HG03442 (cell line): ENCODE measurements around the gene PVALEF.

Experiments used
- ATAC-seq: cut with Tn5 transposase; IDR thresholded peaks from one replicate; pipeline ENCODE4 v1.9.1; 2021; ENCODE audit warnings: mild to moderate bottlenecking, moderate library complexity; ENCODE audit not compliant: unreplicated experiment

PVALEF gene

DNA sequence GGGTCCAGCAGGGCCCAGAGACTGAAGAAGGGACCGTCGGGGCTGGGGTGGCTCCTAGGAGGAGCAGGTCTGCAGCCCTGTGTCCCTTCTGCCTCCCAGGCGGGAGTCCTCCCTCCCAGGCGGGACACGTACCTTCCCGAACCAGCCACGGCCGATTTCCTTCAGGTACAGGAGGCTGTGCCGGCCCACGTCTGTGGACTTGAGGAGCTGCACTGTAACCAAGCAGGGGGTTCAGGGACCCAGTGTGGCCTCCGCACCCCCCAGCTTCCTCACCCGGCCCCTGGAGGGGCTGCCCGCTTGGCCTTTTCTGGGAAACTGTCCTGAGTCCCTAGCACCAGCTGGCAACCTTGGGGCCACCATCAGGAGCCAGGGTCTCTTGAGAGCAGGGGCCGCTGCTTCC, 37.0 kb upstream of the PVALEF start:
- no peak for ATAC-seq

DNA sequence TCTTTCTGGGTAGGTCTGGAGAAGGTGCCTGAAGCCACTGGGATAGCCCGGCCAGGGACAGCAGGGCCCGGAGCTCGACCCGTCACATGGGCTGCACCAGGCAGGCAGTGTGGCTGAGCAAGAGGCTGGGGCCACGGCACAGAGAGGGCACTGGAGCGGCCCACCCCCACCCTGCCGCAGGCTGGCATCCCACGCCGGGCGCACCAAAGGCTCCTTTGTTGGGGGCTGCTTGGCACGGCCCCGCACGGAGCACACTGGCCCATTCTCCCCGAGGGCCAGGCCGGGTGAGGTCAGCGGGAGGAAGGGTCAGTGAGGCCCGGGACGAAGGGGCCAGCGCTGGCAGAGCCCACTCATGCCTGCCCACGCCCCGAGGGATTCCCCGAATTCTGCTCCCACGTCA, 36.5 kb upstream of the PVALEF start:
- ATAC-seq, result no peak

DNA sequence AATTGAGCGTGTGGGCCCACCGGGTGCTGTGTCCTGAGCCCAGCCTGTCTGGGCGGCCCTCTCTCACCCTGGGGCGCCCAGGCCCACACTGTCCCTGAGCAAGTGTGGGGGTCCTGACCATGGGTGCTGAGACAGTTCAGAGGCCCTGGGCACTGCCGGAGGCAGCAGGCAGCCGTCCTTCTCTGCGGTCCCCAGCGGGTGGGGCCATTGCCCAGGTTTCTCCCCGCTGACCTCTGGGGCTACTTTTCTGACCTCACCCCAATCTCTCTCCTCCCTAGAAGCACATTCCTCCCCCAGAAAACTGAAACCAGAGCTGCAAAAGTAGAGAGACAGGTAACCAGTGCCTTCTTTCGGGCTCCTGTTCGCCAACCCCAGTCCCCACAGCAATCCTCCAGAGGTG, 36.0 kb upstream of the PVALEF start:
- no peak for ATAC-seq

DNA sequence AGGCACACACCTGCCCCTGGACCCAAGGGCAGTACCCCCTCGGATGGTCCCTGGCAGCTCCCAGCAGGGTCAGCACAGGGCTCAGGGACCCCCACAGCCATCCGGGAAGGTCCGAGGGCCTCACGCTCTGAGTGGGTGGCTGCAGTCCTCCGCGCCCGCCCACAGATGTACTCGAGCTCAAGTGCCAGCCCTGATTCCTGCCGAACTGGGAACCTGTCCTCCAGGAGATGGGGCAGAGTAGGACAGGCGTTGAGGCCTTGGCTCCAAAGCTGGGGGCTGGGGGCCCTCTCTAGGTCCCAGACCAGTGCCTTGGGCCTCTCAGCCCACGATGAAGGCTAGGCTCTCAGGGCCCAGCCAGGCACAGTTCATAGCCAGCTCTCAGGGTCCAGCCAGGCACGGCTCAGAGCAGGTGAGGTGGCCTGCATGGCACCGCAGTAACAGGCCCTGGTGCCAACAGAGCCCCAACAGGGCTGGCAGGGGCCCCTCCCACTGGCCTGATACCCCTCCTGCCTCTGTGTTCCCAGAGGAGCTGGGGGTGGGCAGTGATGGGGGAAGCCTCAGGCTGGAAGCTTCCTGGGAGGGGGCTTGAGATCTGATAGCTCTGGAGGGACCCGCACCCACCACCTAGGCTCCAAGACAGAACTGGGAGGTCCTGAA, 35.5 kb upstream of the PVALEF start:
- ATAC-seq, result no peak

DNA sequence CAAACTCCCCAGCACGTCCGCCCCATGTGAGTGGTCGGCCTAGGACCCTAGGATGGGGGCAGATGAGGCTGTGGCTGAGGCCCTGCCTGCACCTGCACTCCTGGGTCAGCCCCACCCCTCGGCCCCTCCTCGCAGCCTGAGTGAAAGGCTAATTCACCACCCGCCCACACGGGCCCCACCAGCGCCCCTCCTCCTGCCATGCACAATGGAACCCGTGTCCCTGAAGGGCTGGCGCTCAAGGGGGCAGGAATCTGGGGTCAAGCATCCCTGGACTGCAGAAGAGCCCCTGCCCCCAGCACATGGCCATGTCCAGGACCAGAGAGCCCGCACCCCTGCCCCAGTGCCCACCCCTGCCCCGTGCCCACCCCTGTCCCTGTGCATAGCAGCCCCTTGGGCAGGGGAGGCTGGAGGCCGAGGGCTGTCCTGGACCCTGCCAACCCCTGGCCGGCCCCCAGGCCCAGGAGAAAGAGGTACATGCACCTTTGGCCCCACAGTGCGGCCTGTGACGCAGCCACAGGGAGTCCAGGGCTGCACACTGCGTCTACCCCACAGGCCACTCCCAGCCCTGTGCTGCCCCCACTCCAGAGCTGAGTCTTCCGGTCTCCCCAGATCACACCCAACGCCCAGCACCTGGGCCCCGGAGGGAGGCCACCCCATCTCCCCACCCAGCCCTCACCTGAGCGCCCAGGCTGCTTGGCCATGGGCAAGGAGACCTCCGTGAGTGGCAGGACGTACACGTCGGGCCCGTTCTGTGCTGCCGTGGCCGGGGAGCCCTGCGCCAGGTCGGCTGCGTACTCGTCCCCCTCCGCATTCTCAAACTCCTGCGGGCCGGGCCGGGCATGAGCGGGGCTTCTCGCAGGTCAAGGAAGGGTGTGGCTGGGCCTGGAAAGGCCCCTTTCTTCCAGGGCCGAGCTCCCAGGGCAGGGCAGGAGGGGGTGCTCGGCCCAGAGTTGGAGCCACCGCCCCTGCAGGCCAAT, 34.6 kb upstream of the PVALEF start:
- ATAC-seq, result no peak

DNA sequence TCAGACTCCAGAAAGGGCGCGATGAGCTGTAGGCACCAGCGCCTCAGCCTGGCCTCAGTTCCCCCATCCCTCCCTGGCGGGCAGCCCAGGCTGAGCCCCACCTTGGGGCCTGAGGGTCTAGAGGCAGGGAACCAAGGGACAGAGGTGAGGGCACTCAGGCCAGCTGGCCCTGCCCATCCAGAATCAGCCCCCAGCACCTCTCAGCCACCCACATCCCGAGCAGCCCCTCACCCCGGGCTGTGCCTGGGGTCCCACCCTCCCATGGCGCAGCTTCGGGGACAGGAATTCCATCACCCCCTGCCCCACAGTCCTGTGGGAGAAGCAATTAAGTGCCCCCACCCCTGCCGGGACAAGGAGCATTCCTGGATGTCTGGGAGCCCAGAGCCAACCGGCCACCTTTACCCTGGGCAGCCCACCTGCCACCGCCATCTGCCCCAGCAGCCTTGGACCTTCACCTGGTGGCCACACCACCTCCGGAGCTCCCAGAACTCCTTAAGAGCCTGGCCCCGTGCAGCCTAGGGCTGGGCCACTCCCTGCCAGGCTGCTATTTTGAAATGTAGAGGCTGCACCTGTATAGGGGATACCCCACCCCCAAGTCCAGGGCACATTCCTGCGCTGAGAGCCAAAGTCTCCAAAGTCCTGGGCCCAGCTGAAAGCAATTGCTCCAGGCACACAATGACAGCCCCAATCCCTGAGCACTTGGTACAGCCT, 33.7 kb upstream of the PVALEF start:
- no peak for ATAC-seq

DNA sequence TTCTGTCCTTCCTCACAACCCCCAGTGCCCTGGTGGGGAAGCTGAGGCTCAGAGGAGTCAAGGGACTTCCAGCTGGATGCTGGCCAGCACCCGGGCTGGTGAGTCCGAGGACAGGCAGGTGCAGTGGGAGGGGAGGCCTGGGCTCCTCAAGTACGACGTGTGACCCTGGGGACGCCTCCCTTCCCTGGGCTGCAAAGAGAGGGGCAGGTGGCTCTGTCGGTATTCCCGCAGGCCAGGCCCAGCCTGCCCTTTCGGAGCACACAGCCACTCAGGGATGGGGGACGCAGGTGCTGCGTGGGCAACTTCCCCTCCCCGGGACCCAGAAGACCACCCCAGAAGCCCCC, 33.1 kb upstream of the PVALEF start:
- no peak for ATAC-seq

DNA sequence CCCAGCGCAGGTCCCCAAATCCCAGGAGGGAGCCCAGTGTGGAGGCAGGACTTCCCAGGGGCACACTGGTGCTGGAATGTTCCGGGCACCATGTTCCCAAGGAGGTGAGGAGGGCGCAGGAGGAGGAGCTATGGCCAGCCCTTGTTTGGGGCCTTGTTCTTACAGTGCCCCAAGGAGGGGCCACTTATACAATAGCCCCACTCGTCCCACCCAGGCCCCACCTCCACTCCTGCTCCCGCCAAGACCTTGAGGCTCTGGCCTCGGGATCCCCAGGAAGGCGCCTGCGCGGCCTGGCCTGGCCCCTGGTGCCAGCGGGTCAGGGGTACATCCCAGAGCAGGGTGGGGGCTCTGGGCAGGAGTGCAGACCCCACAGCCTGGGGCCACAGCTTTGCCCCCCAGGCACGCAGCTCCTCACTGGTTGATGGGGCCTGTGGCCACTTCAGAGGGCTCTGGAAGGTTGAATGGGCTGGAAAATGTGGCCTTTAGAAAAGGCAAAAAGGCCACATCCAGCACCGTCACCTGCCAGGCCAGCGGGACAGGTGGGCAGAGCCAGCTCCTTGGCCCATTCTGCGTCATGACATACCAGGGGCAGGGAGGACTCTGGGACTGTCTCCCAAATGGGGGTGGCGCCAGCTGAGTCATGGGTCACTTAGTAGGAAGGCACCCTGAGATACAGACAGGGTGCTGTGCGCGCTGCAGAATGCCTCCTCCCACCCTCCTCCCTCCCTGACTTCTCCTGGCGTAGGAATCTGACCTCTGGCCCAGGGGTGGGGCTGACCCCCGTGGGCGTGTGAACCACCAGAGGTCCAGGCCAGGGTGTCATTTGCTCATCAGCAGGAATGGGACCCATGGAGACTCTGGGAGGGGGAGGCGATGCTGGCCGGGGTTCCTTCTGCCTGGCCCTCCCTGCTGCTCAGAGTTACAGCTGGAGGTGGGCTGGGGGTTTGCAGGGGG, 32.3 kb upstream of the PVALEF start:
- no peak for ATAC-seq

DNA sequence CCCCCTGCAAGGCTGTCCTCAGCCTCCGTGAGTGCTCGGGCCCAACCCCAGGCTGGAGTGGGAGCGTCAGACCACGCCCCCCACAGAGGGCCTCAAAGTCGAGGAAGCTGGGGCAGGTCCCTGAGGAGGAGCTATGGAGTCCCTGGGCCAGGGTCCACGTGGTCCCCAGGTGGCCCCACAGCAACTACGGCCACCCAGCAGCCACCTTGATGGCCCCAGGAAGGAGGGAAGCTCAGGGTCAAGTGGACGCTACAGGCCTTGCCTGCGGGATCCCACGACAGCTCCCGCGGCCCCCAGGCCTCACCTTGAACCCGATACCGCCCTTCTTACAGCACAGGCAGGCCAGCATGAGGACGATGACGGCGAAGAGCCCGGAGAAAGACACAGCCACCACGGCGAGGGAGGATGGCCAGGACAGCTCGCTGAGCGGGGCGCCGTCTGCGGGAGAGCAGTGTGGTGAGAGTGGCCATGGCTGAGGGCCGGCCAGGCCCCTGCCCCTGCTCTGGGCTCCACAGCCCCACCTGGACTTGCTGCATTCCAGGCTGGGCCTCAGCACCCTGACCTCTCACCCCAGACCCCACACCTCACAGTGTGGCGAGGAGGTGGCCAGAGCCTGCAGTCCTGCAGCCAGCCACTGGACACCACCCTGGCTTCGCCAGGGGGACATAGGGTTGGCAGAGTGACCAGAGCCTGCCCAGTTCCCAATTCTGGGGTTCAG, 31.1 kb upstream of the PVALEF start:
- ATAC-seq, result no peak

DNA sequence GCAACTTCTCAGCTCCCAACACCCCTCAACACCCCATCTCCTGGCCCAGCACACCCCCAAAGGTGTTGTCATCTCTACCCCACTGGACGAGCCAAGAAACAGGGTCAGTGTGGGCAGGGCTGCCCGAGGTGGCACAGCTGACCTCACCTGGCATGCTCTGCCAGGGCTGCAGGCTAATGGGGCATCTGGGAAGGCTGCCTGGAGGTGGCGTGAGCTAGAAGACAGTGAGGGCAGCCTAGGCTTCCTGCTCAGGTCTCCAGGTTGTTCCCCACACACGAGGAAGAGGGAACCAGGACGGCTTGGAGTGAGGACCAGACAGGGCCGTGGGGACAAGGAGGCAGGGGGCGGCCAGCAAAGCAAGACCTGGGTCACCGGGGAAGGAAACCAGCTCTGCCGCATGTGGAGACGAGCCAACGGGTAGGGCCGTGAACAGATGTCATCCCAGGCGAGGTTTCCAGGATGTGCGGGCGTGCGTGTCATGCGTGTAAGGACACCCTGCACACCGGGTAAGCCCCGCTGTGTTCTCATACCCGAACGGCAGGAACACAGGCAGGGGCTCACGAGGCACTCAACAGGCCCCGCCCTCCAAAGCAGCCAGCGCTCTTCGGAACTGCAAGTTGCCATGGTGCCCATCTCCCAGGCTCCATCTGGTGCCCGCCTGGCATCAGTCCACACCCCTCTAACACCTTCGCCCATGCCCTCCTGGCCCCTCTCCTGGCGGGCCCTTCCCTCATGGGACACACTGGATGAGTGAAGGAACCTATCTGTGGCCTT, 29.6 kb upstream of the PVALEF start:
- no peak for ATAC-seq

DNA sequence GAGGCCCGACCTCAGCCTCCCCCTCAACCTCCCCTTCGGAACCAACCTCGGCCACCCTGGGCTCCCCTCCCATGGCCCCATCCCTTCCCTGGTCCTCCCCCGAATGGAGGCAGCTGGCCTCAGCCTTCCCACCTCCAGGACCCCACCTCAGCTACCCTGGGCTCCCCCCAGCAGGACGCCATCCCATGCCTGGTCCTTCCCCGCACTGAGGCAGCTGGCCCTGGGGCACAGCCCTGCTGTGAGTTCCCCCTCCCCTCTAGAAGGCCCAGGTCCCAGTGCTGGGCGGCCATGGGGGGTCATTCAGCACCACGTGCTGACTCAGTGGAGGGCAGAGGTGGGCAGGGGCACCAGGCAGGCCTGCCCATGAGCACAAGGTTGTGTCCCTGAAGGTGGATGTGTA, 28.9 kb upstream of the PVALEF start:
- ATAC-seq, result no peak

DNA sequence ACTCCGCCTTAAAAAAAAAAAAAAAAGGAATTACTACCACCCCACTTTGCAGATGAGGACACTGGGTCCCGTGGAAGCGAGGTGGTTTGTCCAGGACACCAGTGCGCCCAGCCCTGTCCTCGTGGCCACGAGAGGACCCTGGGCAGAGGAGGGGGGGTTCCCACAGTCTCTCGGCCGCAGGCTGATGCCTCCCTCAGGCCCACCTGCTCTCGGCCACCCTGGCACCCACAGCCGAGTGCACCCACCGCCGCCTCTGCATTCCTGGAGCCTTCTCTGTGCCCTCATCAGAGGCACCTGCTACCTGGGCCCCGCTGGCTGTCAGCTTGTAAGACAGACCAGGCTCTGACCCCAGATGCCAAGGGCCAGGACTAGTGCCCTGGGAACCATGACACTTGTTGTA, 28.1 kb upstream of the PVALEF start:
- no peak for ATAC-seq

DNA sequence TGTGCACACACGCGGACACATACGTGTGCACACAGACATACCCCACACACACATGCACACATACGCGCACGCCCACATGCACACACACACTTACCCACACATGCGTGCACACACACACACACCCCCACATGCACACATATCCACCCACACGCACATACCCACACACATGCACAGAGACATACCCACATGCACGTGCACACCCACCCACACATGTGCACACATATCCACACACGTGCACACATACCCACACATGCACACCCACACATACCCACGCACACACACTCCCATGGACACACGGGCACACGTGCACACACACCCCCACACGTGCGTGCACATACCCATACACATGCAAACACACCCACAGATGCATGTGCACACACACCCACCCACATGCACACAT, 27.2 kb upstream of the PVALEF start:
- no peak for ATAC-seq

DNA sequence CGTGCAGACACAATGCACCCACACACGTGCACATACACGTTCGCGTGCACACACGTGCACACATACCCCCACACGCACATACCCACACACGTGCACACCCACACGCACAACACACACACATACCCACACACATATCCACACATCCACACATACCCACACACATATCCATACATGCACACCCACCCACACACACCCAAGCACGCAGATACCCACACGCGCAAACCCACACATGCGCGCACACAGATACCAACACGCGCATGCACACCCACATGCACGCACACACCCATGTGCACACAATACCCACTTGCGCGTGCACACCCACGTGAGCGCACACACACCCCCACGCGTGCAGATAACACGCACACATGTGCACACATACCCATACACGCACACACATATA, 26.8 kb upstream of the PVALEF start:
- ATAC-seq, result no peak

DNA sequence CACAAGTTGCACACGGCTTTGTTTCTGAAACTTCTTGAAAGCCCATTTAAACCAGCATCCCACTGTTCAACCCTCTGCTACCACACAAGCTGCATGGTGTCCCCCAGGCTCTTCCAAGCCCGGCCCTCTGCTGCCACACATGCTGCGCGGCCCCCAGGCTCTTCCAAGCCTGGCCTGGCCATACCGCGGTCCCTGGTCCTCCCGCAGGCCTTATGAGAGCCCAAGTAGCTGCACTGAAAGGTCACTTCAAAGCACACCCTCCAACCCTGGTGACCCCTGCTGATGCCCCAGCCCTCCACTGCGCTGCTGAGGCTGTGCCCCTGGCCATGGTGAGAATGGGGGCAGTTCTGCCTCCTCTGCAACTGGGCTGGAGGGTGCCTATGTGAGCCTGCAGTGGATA, 25.9 kb upstream of the PVALEF start:
- no peak for ATAC-seq

DNA sequence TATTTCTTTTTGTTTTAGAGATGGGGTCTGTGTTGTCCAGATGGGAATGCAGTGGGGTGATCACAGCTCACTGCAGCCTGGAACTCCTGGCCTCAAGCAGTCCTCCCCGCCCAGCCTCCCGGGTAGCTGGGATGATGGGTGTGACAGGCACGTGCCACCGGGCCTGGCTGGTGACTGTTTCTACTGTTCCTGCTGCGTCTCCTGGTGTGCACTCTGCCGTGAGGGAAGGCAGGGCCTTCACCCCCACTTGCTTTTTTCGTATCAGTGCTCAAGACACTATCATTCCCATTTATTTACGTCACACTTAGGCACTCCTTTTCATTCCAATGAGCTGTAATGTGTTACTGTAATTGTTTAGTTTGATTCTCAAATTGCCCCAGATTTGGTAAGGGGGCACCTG, 25.3 kb upstream of the PVALEF start:
- ATAC-seq, result no peak

DNA sequence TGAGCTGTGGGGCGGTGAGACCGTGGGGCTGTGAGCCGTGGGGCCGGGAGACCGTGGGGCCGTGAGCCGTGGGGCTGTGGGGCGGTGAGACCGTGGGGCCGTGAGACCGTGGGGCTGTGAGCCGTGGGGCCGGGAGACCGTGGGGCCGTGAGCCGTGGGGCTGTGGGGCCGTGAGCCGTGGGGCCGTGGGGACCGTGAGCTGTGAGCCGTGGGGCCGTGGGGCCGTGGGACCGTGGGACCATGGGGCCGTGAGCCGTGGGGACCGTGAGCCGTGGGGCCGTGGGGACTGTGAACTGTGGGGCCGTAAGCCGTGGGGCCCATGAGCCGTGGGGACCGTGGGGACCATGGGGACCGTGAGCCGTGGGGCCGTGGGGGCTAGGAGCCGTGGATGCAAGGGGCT, 24.6 kb upstream of the PVALEF start:
- no peak for ATAC-seq

DNA sequence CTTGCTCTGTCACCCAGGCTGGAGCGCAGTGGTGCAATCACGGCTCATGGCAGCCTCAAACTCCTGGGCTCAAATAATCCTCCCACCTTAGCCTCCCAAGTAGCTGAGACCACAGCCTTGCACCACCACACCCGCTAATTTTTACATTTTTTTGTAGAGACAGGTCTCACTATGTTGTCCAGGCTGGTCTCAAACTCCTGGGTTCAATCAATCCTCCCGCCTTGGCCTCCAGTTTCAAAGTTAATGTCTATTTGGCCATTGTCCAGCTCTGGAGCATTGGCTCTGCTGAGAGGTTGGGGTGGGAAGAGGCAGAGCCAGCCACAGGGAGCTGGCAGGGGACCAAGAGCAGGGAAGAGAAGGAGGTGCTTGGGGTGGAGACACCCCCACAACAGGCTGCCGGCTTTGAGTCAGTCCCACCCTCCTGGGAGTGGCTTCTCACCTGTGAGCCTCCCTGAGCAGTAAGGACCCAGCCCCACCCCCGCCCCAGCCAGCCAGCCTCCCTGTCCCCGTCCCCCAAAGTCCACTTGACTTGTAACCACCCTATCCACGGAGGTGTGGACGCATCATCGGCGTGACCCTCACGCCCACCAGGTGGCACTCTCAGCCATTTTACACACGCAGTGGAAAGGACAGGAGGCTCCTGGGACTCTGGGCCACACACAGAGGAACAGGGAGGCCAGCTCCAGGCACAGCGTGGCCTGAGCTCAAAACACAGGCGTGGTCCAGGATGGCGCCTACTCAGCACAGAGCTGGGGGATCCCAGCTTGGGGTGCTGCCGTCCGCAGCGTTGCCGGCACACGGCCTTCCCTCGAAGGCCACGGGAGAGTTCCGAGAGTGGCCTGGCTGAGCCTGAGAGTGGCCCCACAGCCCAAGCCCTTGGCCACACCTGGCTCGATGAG, 22.8 kb upstream of the PVALEF start:
- no peak for ATAC-seq

DNA sequence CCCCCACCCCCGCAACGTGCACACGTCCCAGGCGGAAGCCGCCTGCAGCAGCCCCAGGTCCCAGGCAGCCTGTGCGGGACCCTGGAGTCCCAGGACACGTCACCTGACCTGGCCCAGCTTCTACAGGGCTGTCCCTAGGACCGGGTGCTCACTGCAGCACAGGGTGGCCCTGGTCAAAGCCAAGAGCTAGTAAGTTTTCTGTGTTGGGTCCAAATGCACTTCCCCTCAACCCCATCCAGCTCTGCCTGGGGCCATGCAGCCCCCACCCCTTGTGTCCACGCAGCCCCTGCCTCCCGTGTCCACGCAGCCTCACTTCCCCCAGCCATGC, 22.1 kb upstream of the PVALEF start:
- no peak for ATAC-seq
